GM18511 (cell line): ENCODE results near the gene TRIM24.
"Not testable (repeated sequence)": the region's sequence is repeated elsewhere in the genome, so short reads cannot be mapped to it uniquely, and the experiment has no call there.

Experiments
- ATAC-seq: cut with Tn5 transposase; IDR thresholded peaks from one replicate; pipeline ENCODE4 v1.9.1; 2021; ENCODE audit warnings: mild to moderate bottlenecking, moderate library complexity; ENCODE audit not compliant: unreplicated experiment

The TRIM24 gene

GRCh38 chr7:138525757-138526156 is 65.7 kb downstream of the TRIM24 start:
- ATAC-seq: no peak

GRCh38 chr7:138527746-138528223 is 67.7 kb downstream of the TRIM24 start:
- no peak for ATAC-seq

- not testable (repeated sequence) for ATAC-seq
These were observed 76.8 kb downstream of the TRIM24 start for GRCh38 chr7:138536833-138537232.

GRCh38 chr7:138538518-138538917 is 78.5 kb downstream of the TRIM24 start:
- no peak for ATAC-seq

- no peak for ATAC-seq
These were observed 79.1 kb downstream of the TRIM24 start for GRCh38 chr7:138538997-138539644.

GRCh38 chr7:138542183-138542582 is 82.1 kb downstream of the TRIM24 start:
- ATAC-seq: peak; percentile 94

GRCh38 chr7:138543739-138544138 is 83.7 kb downstream of the TRIM24 start:
- no peak for ATAC-seq

GRCh38 chr7:138545123-138545522 is 85.1 kb downstream of the TRIM24 start:
- ATAC-seq: no peak

- no peak for ATAC-seq
These were observed 86.1 kb downstream of the TRIM24 start for GRCh38 chr7:138546064-138546619.

- no peak for ATAC-seq
These were observed 86.8 kb downstream of the TRIM24 start for GRCh38 chr7:138546829-138547228.

GRCh38 chr7:138549082-138549481 is 89.0 kb downstream of the TRIM24 start:
- ATAC-seq: no peak

- ATAC-seq: no peak
These were observed 90.3 kb downstream of the TRIM24 start for GRCh38 chr7:138550337-138550736.

- ATAC-seq: no peak
These were observed 91.0 kb downstream of the TRIM24 start for GRCh38 chr7:138551102-138551501.

- no peak for ATAC-seq
These were observed 93.7 kb downstream of the TRIM24 start for GRCh38 chr7:138553805-138554204.

- no peak for ATAC-seq
These were observed 94.6 kb downstream of the TRIM24 start for GRCh38 chr7:138554674-138555073.

GRCh38 chr7:138555684-138556083 is 95.6 kb downstream of the TRIM24 start:
- ATAC-seq: no peak

- ATAC-seq: no peak
These were observed 96.9 kb downstream of the TRIM24 start for GRCh38 chr7:138556771-138557484.

GRCh38 chr7:138559448-138559847 is 99.4 kb downstream of the TRIM24 start:
- no peak for ATAC-seq

- ATAC-seq: no peak
These were observed 103.7 kb downstream of the TRIM24 start for GRCh38 chr7:138563808-138564207.

GRCh38 chr7:138564365-138564764 is 104.3 kb downstream of the TRIM24 start:
- no peak for ATAC-seq

- no peak for ATAC-seq
These were observed 105.0 kb downstream of the TRIM24 start for GRCh38 chr7:138565071-138565450.

GRCh38 chr7:138565451-138566114 is 105.5 kb downstream of the TRIM24 start:
- ATAC-seq: no peak
